ENCODE measurements around the gene IL10. TPM values are rescaled to one million over a fixed set of nuclear protein-coding genes. Genes with fewer than 3 reads are reported as not detected.

The IL10 gene
- polyA plus RNA-seq, 1 donor (not counting 4 experiments of a cell fraction or from before 2014, with no cell fraction given) = not detected

DNA sequence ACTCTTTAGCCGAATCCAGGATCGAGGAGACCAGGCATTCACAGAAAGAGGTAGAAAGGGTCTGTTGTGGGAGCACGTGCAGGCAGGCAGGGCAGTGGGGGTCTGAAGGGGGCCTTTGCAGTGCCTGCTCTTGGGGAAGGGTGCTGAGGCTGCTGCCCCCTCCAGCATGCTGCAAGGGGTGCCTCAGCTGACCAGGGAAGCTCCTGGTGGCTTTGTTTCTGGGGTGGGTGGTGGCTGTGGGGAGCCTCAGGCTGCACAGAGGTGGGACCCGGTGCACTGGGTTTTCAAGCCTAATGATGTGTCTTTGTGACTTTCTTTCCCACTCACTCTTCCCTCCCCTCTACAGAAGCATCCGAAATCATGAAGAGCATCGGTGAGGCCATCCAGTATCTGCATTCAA, 43.2 kb downstream of the IL10 start:
- H3K9me1 ChIP-seq (ENCODE audit: control insufficient read depth, extremely low read depth, insufficient read depth, low read length) = peaks cover 7% of the 10 kb centered on the region
- dilution Hi-C loops (cut with MboI; ENCODE audit: extremely low pct_ligation_motif_present, low sequenced_read_pairs) = no loop called here
- FAIRE-seq (no peak), DNase-seq (ENCODE audit: low read depth, low spot score) (no peak)
- H3K27me3 ChIP-seq (ENCODE audit: control insufficient read depth, extremely low read depth, insufficient read depth, low read length) = no peaks in the 10 kb centered on the region
- no peak overlapping the region for H3K27ac ChIP-seq (ENCODE audit: control insufficient read depth, insufficient read depth, low read length)
- H3K4me2 ChIP-seq (ENCODE audit: control insufficient read depth, extremely low read depth, insufficient read depth, low read depth, low read length) = no peak overlapping the region
- peaks cover 44% of the 10 kb centered on the region for H3K79me2 ChIP-seq (ENCODE audit: control insufficient read depth, insufficient read depth, low read length)
- no peak overlapping the region for H3K9ac ChIP-seq (ENCODE audit: control insufficient read depth, extremely low read depth, insufficient read depth, low read length)
- H2AFZ ChIP-seq (ENCODE audit: control insufficient read depth, low read length) = no peak overlapping the region
- peaks cover 3% of the 10 kb centered on the region for H3K4me1 ChIP-seq (ENCODE audit: control insufficient read depth, extremely low read depth, insufficient read depth, low read length)
- H3K9me3 ChIP-seq (ENCODE audit: control insufficient read depth, low read depth, low read length) = no peaks in the 10 kb centered on the region
- H4K20me1 ChIP-seq (ENCODE audit: control insufficient read depth, extremely low read depth, insufficient read depth, low read length) = peaks cover 33% of the 10 kb centered on the region
- no peak overlapping the region for H3K4me3 ChIP-seq (ENCODE audit: control insufficient read depth in 2 of 3, extremely low read depth in 1 of 3, insufficient read depth in 2 of 3, low read depth in 1 of 3, low read length in 3 of 3)
- peaks cover 26 to 31% of the 10 kb centered on the region in 2 experiments for H3K36me3 ChIP-seq (ENCODE audit: control insufficient read depth in 2 of 2, extremely low read depth in 1 of 2, insufficient read depth in 2 of 2, low read length in 2 of 2)
- TF ChIP-seq, protein P1, sequence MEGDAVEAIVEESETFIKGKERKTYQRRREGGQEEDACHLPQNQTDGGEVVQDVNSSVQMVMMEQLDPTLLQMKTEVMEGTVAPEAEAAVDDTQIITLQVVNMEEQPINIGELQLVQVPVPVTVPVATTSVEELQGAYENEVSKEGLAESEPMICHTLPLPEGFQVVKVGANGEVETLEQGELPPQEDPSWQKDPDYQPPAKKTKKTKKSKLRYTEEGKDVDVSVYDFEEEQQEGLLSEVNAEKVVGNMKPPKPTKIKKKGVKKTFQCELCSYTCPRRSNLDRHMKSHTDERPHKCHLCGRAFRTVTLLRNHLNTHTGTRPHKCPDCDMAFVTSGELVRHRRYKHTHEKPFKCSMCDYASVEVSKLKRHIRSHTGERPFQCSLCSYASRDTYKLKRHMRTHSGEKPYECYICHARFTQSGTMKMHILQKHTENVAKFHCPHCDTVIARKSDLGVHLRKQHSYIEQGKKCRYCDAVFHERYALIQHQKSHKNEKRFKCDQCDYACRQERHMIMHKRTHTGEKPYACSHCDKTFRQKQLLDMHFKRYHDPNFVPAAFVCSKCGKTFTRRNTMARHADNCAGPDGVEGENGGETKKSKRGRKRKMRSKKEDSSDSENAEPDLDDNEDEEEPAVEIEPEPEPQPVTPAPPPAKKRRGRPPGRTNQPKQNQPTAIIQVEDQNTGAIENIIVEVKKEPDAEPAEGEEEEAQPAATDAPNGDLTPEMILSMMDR (optimal IDR thresholded peaks at IDR 0.05 in 1 of 3, IDR thresholded peaks at IDR 0.05 in 1 of 3, conservative IDR thresholded peaks at IDR 0.05 in 1 of 3; ENCODE audit: extremely low read depth in 1 of 3, insufficient read depth in 2 of 3, low read length in 3 of 3) = no peak
- TF ChIP-seq EZH2 (IDR thresholded peaks at IDR 0.05; ENCODE audit: low read length) = no peak

DNA sequence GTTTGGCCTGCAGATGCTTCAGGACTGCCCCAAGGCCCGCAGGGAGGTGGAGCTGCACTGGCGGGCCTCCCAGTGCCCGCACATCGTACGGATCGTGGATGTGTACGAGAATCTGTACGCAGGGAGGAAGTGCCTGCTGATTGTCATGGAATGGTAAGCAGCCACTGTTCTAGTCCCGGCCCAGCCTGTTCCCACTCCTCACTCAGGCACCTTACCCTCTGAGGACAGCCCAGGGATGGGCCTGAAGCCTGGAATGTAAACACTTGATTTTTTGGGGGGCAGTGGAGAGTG, 43.7 kb downstream of the IL10 start:
- Histone ChIP-seq H3K9me1 (ENCODE audit: control insufficient read depth, extremely low read depth, insufficient read depth, low read length) (peaks cover 10% of the 10 kb centered on the region), H3K27ac (ENCODE audit: control insufficient read depth, insufficient read depth, low read length) (no peak overlapping the region), H3K27me3 (ENCODE audit: control insufficient read depth, extremely low read depth, insufficient read depth, low read length) (no peaks in the 10 kb centered on the region), H3K36me3 (ENCODE audit: control insufficient read depth in 2 of 2, extremely low read depth in 1 of 2, insufficient read depth in 2 of 2, low read length in 2 of 2) (peaks cover 26 to 31% of the 10 kb centered on the region in 2 experiments), H3K9ac (ENCODE audit: control insufficient read depth, extremely low read depth, insufficient read depth, low read length) (no peak overlapping the region), H3K4me2 (ENCODE audit: control insufficient read depth, extremely low read depth, insufficient read depth, low read depth, low read length) (no peak overlapping the region), H3K79me2 (ENCODE audit: control insufficient read depth, insufficient read depth, low read length) (peaks cover 47% of the 10 kb centered on the region), H3K4me3 (ENCODE audit: control insufficient read depth in 2 of 3, extremely low read depth in 1 of 3, insufficient read depth in 2 of 3, low read depth in 1 of 3, low read length in 3 of 3) (no peak overlapping the region), H2AFZ (ENCODE audit: control insufficient read depth, low read length) (no peak overlapping the region), H4K20me1 (ENCODE audit: control insufficient read depth, extremely low read depth, insufficient read depth, low read length) (peaks cover 37% of the 10 kb centered on the region), H3K4me1 (ENCODE audit: control insufficient read depth, extremely low read depth, insufficient read depth, low read length) (peaks cover 7% of the 10 kb centered on the region), H3K9me3 (ENCODE audit: control insufficient read depth, low read depth, low read length) (no peaks in the 10 kb centered on the region)
- DNase-seq (ENCODE audit: low read depth, low spot score) (no peak), FAIRE-seq (no peak)
- dilution Hi-C loops (cut with MboI; ENCODE audit: extremely low pct_ligation_motif_present, low sequenced_read_pairs) = no loop called here
- TF ChIP-seq, protein P1 (optimal IDR thresholded peaks at IDR 0.05 in 1 of 3, IDR thresholded peaks at IDR 0.05 in 1 of 3, conservative IDR thresholded peaks at IDR 0.05 in 1 of 3; ENCODE audit: extremely low read depth in 1 of 3, insufficient read depth in 2 of 3, low read length in 3 of 3) = no peak
- no peak for TF ChIP-seq EZH2 (IDR thresholded peaks at IDR 0.05; ENCODE audit: low read length)

Data from keratinocyte (primary cell).